CD4-positive, alpha-beta T cell treated with Interleukin-12 subunit alpha and Interleukin-12 subunit beta, for 1 hour (primary cell): Measurements from ENCODE around the gene PHC2.

ENCODE experiments used
- DNase-seq: peaks from one replicate; pipeline ENCODE4 v3.0.0-alpha.2; 2020

Gene PHC2, protein sequence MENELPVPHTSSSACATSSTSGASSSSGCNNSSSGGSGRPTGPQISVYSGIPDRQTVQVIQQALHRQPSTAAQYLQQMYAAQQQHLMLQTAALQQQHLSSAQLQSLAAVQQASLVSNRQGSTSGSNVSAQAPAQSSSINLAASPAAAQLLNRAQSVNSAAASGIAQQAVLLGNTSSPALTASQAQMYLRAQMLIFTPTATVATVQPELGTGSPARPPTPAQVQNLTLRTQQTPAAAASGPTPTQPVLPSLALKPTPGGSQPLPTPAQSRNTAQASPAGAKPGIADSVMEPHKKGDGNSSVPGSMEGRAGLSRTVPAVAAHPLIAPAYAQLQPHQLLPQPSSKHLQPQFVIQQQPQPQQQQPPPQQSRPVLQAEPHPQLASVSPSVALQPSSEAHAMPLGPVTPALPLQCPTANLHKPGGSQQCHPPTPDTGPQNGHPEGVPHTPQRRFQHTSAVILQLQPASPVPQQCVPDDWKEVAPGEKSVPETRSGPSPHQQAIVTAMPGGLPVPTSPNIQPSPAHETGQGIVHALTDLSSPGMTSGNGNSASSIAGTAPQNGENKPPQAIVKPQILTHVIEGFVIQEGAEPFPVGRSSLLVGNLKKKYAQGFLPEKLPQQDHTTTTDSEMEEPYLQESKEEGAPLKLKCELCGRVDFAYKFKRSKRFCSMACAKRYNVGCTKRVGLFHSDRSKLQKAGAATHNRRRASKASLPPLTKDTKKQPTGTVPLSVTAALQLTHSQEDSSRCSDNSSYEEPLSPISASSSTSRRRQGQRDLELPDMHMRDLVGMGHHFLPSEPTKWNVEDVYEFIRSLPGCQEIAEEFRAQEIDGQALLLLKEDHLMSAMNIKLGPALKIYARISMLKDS

DNA sequence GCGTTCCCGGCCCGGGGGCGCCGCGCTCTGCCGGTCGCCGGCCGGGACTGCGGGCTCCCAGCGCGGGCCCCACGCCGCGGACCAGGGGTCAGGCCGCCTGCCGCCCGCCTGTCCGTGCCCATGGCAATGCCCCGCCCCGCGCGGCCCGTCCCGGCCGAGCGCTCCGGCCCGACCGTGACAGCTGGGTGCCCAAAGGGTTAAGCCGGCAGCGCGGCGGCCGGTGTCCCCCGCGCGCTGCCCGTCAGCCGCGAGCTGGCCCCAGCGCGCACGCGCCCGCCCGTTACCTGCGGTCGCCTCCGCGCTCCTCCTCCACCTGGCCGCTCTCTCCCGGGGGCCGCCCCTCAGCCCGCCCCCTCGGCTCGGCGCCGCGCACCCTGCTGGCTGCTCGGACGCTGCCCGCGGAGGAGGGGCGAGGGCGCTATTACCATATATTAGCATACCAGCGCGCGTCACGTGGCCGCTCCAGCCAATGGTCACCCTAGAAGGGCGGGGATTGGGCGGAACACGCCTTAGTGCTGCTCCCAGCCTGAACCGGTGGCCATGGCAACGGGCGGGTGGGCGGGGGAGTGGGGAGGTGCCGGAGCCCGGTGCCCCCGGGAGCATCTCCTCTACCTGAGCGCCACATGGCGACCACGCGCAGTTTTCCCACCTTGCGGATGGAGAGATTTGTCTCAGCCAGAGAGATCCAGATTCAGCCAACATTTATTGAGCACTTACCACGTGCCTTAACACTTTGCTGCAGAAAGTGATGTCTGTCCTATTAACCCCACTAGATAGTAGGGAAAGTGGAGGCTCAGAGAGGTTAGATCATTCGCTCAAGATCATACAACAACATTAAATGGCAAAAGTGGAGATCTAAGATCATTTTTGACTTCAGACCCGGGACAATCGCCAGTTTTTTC lies at the start of gene PHC2:
PHC2 (minus strand) TSS at position 404 of the 902 bp plus-strand sequence. CDS start 55,556 bp downstream, outside the sequence.
- DNase-seq: peak; percentile 94

GRCh38 chr1:33477451-33477850 lies 46.6 kb upstream of the PHC2 start:
- DNase-seq: no peak

- DNase-seq: no peak
Measured at GRCh38 chr1:33473900-33474299, 43.0 kb upstream of the PHC2 start.

DNA sequence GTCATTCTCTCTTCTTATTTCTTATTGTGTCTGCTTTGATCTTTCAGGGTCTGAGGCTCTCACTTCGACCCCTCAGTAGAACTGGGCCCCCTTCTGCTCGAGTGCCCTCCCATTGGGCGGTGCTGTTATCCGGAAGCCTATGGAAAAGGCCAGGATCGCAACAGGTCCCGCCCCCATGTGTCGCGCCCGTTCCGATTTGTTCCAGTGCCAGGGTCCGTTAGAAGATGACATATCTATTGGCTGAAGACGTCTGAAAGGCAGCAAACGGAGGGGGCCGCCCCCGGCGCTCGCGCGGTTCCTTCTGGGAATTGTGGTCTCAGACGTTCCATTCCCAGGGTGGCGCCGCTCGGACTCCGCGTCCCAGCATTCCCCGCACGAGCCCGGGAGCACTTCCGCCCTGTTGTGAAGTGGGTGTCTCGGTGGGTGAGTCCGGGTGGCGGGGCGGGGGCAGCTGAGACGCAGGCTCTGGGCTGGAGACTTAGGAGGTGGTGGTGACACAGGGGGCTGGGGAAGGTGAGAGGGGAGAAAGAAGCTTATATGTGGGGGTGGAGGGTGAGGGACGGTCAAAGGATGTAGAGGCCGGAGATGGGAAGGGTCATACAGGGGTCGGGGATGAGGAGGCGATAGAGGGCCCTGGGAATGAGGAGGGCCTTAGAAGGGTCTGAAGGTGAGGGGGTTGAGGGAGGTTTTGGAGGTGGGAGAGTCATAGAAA lies 41.5 kb upstream of the PHC2 start, which contains the start of gene ZSCAN20:
ZSCAN20 (plus strand) TSS at position 377 of the 712 bp plus-strand sequence. CDS start 6,644 bp downstream, outside the sequence.
- DNase-seq: peak; percentile 88

- DNase-seq: no peak
Measured at GRCh38 chr1:33471416-33471815, 40.5 kb upstream of the PHC2 start.

DNA sequence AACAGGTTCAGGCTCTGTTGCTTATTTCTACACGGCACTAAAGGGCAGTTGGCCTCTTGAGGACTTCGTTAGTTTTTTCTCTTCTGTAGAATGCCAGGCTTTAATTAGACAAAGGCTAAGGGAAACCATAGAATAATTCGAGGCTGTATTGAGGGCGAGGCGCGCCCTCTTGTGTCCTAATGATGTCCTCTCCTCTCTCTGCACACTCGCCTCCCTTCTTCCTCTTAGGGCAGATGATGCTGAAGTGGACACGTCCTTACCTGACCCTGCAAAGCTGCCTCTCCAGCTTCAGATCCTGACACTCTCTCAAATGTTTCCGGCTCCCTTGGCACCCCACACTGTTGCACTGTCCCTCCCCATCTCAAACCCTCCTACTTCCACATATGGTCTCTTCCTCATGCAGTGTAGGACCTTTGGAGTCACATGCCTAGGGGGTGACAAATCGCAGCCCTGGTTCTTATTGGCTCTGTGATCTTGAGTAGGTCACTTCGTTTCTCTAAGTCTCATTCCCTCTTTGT lies 39.7 kb upstream of the PHC2 start:
- DNase-seq: peak; percentile 59

DNA sequence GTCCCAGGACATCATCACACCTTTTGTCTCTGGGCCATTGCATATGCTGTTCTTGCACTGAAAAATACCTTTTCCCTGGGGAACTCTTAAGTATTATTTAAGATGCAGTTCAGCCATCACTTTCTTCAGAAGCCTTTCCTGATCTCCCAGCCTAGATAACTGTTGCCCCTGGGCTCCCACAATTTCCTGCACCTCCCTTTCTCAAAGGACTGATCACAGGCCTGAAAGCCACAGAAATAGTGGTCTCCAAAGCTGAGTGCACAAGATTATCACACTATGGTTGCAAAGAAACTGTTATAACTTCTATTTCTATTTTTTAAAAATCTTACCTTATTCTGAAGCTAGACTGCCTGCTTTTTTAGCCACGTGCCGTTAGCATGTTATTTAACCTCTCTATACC lies 38.8 kb upstream of the PHC2 start:
- DNase-seq: no peak

DNA sequence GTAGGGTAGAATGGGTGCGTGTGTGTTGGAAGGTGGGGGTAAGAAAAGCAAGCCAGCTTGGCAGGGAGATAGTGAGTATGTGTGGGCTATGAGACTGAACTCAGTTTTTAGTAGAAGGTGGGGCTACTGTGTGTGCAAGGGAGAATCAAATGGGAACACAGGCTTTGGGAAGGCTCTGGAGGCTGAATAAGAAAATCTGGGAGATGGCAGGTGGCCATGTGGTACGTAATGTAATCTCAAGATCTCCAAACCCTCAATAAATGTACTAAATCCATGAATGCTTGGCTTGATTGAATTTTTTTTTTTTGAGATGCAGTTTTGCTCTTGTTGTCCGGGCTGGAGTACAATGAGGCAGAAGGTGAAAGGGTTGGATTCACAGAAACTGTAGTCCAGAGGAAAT lies 38.1 kb upstream of the PHC2 start:
- no peak for DNase-seq

DNA sequence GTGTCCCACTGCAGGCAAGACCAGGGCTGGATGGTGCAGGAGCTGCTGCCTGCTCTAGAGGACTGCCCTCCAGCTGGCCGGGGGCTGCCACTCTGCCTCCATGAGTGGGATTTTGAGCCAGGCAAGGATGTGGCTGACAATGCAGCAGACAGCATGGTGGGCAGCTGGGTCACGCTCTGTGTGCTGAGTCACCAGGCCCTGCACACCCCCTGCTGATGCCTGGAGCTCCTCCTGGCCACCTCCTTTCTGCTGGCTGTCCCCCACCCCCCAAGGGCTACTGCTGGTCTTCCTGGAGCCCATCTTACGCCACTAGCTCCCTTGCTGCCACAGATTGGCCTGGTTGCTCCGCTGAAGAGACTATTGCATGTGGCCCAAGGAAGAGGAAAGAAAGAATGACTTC lies 37.6 kb upstream of the PHC2 start:
- no peak for DNase-seq

GRCh38 chr1:33468011-33468410 lies 37.1 kb upstream of the PHC2 start:
- DNase-seq: no peak

DNA sequence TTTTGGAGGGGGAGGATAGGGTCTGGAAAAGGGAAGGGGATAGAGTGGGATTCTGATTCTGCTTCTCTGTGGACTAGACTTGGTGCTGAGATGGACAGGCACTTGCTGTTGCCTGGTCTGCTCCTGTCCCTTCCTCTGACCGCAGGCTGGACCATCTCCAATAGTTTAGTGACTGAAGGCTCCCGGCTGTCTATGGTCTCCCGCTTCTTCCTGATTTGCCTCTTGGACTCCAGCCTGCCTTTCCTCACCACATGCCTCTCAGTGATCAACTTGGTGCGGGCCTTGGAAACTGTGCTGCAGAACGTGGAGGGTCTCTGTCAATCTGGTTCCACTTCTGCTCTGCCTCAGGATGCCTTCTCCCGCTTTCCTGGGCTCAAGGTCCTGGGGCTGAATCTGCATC lies 35.3 kb upstream of the PHC2 start:
- DNase-seq: no peak

DNA sequence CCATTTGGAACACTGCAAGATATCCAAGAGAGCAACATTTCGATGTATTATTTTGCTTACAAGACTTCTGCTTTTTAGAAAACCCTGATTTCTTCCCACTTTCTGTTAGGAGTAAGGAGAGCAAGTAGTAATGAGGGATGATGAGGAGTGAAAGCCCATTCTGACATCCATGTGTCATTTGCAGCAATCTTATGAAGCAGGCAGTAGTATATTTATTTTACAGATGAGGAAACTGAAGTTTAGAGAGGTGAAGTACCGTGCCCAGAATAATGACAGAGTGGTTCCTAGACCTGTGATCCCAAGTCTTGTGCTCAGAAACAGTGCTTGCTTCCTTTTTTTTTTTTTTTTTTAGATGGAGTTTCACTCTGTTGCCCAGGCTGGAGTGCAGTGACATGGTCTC lies 34.4 kb upstream of the PHC2 start:
- no peak for DNase-seq

DNA sequence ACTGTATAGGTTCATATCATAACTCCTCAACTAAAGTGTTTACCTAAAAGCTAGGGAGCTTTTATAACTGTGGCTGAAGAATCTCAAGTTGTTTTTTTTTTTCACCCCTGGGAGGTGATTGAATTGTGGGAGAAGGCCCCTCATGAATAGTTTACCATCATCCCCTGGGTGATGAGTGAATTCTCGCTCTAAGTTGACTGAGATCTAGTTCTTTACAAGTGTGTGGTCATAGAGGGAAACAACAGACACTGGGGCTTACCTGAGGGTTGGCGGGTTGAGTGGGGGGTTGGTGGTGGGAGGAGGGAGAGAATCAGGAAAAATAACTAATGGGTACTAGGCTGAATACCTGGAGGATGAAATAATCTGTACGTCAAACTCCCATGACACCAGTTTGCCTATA lies 33.7 kb upstream of the PHC2 start:
- DNase-seq: no peak

- DNase-seq: no peak
Measured at GRCh38 chr1:33462405-33463164, 31.7 kb upstream of the PHC2 start.

DNA sequence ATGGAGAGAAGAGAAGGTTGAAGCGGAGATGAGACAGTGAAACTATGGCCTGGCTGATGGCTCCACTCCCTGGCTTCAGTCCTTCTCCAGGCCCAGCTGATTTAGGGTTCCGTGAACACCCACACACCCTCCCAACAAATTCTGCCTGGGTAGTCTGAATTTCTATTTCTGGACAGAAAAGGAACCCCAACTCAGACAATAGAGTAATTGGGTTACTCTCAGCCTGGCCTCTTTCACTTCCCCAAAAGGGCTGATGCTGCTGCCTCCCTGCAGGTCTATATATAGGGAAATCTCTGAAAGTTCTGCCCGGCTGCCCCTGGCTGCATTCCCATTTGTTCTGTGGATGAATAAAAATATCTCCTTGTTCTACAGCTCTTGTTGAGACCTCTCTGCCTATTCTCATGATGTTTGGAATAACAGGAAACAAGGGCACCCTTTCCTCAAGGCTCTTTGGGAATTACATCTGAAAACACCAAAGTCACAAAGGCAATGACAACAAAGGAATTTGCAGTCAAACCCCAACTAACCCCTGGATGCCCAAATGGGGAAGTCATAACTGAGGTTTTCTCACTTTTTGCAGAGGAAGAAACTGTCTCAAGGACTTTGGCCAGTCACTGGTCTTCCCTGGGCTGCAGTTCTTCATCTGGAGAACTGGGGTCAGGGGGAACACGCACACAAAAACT lies 30.2 kb upstream of the PHC2 start:
- DNase-seq: peak; percentile 6

DNA sequence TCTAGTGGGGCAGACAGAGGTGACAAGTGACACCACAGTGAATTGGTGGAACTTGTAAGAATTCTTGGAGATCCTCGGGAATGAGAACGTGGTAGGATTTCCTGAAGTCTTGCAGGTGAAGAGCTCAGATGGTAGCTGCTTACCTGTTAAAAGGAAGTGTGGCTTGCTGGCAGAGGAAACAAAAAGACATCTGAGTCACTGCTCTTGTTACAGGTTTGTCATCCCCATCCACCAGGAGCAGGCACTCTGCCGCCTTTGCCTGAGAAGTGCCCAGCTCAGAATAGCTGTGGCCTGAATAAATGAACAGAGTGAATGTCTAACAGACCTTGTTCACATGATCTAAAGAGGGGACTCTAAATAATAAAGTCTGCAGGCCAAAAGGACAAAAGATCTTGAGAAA lies 29.2 kb upstream of the PHC2 start:
- no peak for DNase-seq

GRCh38 chr1:33459691-33460090 lies 28.8 kb upstream of the PHC2 start:
- DNase-seq: no peak

GRCh38 chr1:33456502-33456886 lies 25.6 kb upstream of the PHC2 start:
- no peak for DNase-seq

- DNase-seq: peak; percentile 42
Measured at GRCh38 chr1:33455539-33456501, 24.9 kb upstream of the PHC2 start.
